ENCODE data around the gene PTPN1. TPM values are rescaled to one million over a fixed set of nuclear protein-coding genes. Genes with fewer than 3 reads are reported as not detected.
"Not testable (repeated sequence)": the region's sequence is repeated elsewhere in the genome, so short reads cannot be mapped to it uniquely, and the experiment has no call there.

The PTPN1 gene
- total RNA-seq, 1 experiment from 2014 or later, result 30.8 TPM

- Mint-ChIP-seq H3K27me3 (ENCODE audit: low read depth) (peaks cover 3% of the 10 kb centered on the region; the same call in 1 of the 2 replicates), H3K9me3 (no peaks in the 10 kb centered on the region), H3K4me3 (no peak overlapping the region; a peak in 1 of 5 replicates), H3K27ac (peak overlapping the region in 1 of 3 experiments; percentile 77; a peak in 1 of 7 replicates), H3K4me1 (peaks cover 15 to 20% of the 10 kb centered on the region in 2 experiments), H3K36me3 (ENCODE audit: insufficient read depth in 1 of 3, low read depth in 3 of 3) (no peaks in the 10 kb centered on the region)
- Histone ChIP-seq H3K27ac (ENCODE audit: insufficient read length, low read depth, low read length) (no peak overlapping the region), H3K23me2 (ENCODE audit: insufficient read length, low read depth, low read length, poor library complexity, severe bottlenecking) (peaks cover 8% of the 10 kb centered on the region), H3K27me3 (ENCODE audit: insufficient read depth, low read length) (no peaks in the 10 kb centered on the region), H2AK5ac (ENCODE audit: insufficient read length, low read length) (no peak overlapping the region), H4K5ac (ENCODE audit: insufficient read length, low read depth, low read length) (no peak overlapping the region), H3K79me1 (ENCODE audit: insufficient read depth, low read depth, low read length, poor library complexity, severe bottlenecking) (no peaks in the 10 kb centered on the region), H2BK120ac (ENCODE audit: low read depth, low read length, poor library complexity, severe bottlenecking) (no peak overlapping the region), H4K8ac (replicated peaks; ENCODE audit: insufficient read length, low read depth, low read length) (no peak overlapping the region), H3K23ac (ENCODE audit: insufficient read length, low read depth, low read length) (no peak overlapping the region), H3K4ac (ENCODE audit: low read depth, low read length) (no peak overlapping the region), H3K79me2 (ENCODE audit: insufficient read depth, low read length) (peaks cover 3% of the 10 kb centered on the region; the same call in 1 of the 2 replicates), H3K18ac (ENCODE audit: insufficient read length, low read depth, low read length) (no peak overlapping the region), H4K20me1 (ENCODE audit: control insufficient read depth, insufficient read depth, insufficient read length) (no peaks in the 10 kb centered on the region), H3T11ph (ENCODE audit: low read length) (no peak overlapping the region), H3K56ac (ENCODE audit: insufficient read length, low read depth, low read length) (no peak overlapping the region), H4K91ac (ENCODE audit: insufficient read length, low read depth, low read length) (no peak overlapping the region), H2BK12ac (ENCODE audit: insufficient read length, low read depth, low read length) (no peak overlapping the region), H2BK5ac (ENCODE audit: insufficient read length, low read length) (no peak overlapping the region), H3K14ac (ENCODE audit: insufficient read depth, low read length) (no peak overlapping the region), H3K9ac (ENCODE audit: extremely low read depth, insufficient read length, low read length) (no peak overlapping the region), H3K4me1 (ENCODE audit: insufficient read depth, low read length) (no peaks in the 10 kb centered on the region), H3K9me3 (ENCODE audit: control insufficient read depth, low read depth, low read length) (no peaks in the 10 kb centered on the region), H2BK15ac (ENCODE audit: low read depth, low read length) (no peak overlapping the region), H2BK20ac (ENCODE audit: low read depth, low read length, poor library complexity, severe bottlenecking) (no peak overlapping the region), H2AFZ (ENCODE audit: low read length) (no peak overlapping the region), H3K4me2 (ENCODE audit: insufficient read depth, insufficient read length, low read length) (no peak overlapping the region)
- DNase-seq, result no peak
- no CpG with 5 or more reads among the region's 3 CpGs for WGBS (ENCODE audit: extremely low coverage, insufficient read length, low lambda C conversion rate)
- TF ChIP-seq, protein P1, sequence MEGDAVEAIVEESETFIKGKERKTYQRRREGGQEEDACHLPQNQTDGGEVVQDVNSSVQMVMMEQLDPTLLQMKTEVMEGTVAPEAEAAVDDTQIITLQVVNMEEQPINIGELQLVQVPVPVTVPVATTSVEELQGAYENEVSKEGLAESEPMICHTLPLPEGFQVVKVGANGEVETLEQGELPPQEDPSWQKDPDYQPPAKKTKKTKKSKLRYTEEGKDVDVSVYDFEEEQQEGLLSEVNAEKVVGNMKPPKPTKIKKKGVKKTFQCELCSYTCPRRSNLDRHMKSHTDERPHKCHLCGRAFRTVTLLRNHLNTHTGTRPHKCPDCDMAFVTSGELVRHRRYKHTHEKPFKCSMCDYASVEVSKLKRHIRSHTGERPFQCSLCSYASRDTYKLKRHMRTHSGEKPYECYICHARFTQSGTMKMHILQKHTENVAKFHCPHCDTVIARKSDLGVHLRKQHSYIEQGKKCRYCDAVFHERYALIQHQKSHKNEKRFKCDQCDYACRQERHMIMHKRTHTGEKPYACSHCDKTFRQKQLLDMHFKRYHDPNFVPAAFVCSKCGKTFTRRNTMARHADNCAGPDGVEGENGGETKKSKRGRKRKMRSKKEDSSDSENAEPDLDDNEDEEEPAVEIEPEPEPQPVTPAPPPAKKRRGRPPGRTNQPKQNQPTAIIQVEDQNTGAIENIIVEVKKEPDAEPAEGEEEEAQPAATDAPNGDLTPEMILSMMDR (conservative IDR thresholded peaks at IDR 0.05), result peak; percentile 33; the same call in 2 of the 3 replicates
These were observed 4.0 kb upstream of the PTPN1 start for GRCh38 chr20:50506270-50506579.

- not testable (repeated sequence) for H2AFZ ChIP-seq (ENCODE audit: low read length); H3K18ac ChIP-seq (ENCODE audit: insufficient read length, low read depth, low read length); H2BK15ac ChIP-seq (ENCODE audit: low read depth, low read length); H3K79me1 ChIP-seq (ENCODE audit: insufficient read depth, low read depth, low read length, poor library complexity, severe bottlenecking); H4K8ac ChIP-seq (replicated peaks; ENCODE audit: insufficient read length, low read depth, low read length); H3K23me2 ChIP-seq (ENCODE audit: insufficient read length, low read depth, low read length, poor library complexity, severe bottlenecking); H2BK120ac ChIP-seq (ENCODE audit: low read depth, low read length, poor library complexity, severe bottlenecking); H3K9me3 Mint-ChIP-seq; H3K27me3 Mint-ChIP-seq (ENCODE audit: low read depth); H4K20me1 ChIP-seq (ENCODE audit: control insufficient read depth, insufficient read depth, insufficient read length); H3K9me3 ChIP-seq (ENCODE audit: control insufficient read depth, low read depth, low read length); H2BK12ac ChIP-seq (ENCODE audit: insufficient read length, low read depth, low read length); H4K5ac ChIP-seq (ENCODE audit: insufficient read length, low read depth, low read length); H3K4me1 ChIP-seq (ENCODE audit: insufficient read depth, low read length); H3K4me3 Mint-ChIP-seq; H3K27me3 ChIP-seq (ENCODE audit: insufficient read depth, low read length); H4K91ac ChIP-seq (ENCODE audit: insufficient read length, low read depth, low read length); H3K27ac ChIP-seq (ENCODE audit: insufficient read length, low read depth, low read length); H3K36me3 Mint-ChIP-seq (ENCODE audit: insufficient read depth in 1 of 3, low read depth in 3 of 3); H3T11ph ChIP-seq (ENCODE audit: low read length); H3K14ac ChIP-seq (ENCODE audit: insufficient read depth, low read length); H3K56ac ChIP-seq (ENCODE audit: insufficient read length, low read depth, low read length); H3K4ac ChIP-seq (ENCODE audit: low read depth, low read length); DNase-seq; H2BK20ac ChIP-seq (ENCODE audit: low read depth, low read length, poor library complexity, severe bottlenecking); H3K23ac ChIP-seq (ENCODE audit: insufficient read length, low read depth, low read length); H3K27ac Mint-ChIP-seq; H2AK5ac ChIP-seq (ENCODE audit: insufficient read length, low read length); H3K9ac ChIP-seq (ENCODE audit: extremely low read depth, insufficient read length, low read length); H3K4me2 ChIP-seq (ENCODE audit: insufficient read depth, insufficient read length, low read length); H2BK5ac ChIP-seq (ENCODE audit: insufficient read length, low read length)
- H3K79me2 ChIP-seq (ENCODE audit: insufficient read depth, low read length), result peaks cover 11% of the 10 kb centered on the region; the same call in 1 of the 2 replicates
- peaks cover 26% of the 10 kb centered on the region in 2 experiments for H3K4me1 Mint-ChIP-seq
- WGBS (ENCODE audit: extremely low coverage, insufficient read length, low lambda C conversion rate), result no CpG with 5 or more reads among the region's 5 CpGs
These were observed 2.4 kb upstream of the PTPN1 start for GRCh38 chr20:50507745-50508144.
